GM23338 (cell line): ENCODE results near the gene ADAMTS4. TPM values are rescaled to one million over a fixed set of nuclear protein-coding genes. Genes with fewer than 3 reads are reported as not detected.

Experiments
- ATAC-seq: fragments of 200-7000 bp; cut with Tn5 transposase; 3 replicates; pipeline ENCODE4 v1.9.1; 2020
- DNase-seq: peaks from one replicate; pipeline ENCODE4 v3.0.0-alpha.2; 2015; ENCODE audit warnings: low spot score
- H2AFZ ChIP-seq: fragments of 200-600 bp; sonication (generic); 2 replicates; pipeline ENCODE4 v1.8.0; 2016; ENCODE audit warnings: antibody characterized with exemption, mild to moderate bottlenecking, moderate library complexity
- H3F3A ChIP-seq: fragments of 200-600 bp; sonication (generic); replicated peaks from 2 replicates; pipeline ENCODE4 v1.8.0; 2017; ENCODE audit warnings: antibody characterized with exemption, mixed run types, low read depth
- H3K27ac ChIP-seq: fragments of 200-600 bp; sonication (generic); 2 replicates; pipeline ENCODE4 v1.6.1; 2016; ENCODE audit warnings: low read depth
- H3K27me3 ChIP-seq: fragments of 200-600 bp; sonication (generic); 2 replicates; pipeline ENCODE4 v1.8.0; 2016; ENCODE audit warnings: mild to moderate bottlenecking, mixed run types, moderate library complexity; ENCODE audit not compliant: insufficient read depth
- H3K36me3 ChIP-seq: fragments of 200-600 bp; sonication (generic); 2 replicates; pipeline ENCODE4 v1.8.0; 2016; ENCODE audit warnings: mild to moderate bottlenecking; ENCODE audit not compliant: insufficient read depth
- H3K4me1 ChIP-seq: fragments of 200-600 bp; sonication (generic); 2 replicates; pipeline ENCODE4 v1.8.0; 2016; ENCODE audit warnings: mild to moderate bottlenecking, moderate library complexity; ENCODE audit not compliant: insufficient read depth
- H3K4me2 ChIP-seq: fragments of 200-600 bp; sonication (generic); 2 replicates; pipeline ENCODE4 v1.7.1; 2017; ENCODE audit warnings: mixed run types
- H3K4me3 ChIP-seq: fragments of 200-600 bp; sonication (generic); 2 replicates; pipeline ENCODE4 v1.6.1; 2016; ENCODE audit warnings: mixed run types
- H3K79me2 ChIP-seq: fragments of 200-600 bp; sonication (generic); replicated peaks from 2 replicates; pipeline ENCODE4 v1.8.0; 2017; ENCODE audit warnings: mild to moderate bottlenecking; ENCODE audit not compliant: insufficient read depth
- H3K9me2 ChIP-seq: fragments of 200-600 bp; sonication (generic); 2 replicates; pipeline ENCODE4 v1.8.0; 2017; ENCODE audit not compliant: insufficient read depth
- H4K20me1 ChIP-seq: fragments of 200-600 bp; sonication (generic); replicated peaks from 2 replicates; pipeline ENCODE4 v1.8.0; 2017; ENCODE audit warnings: mild to moderate bottlenecking; ENCODE audit not compliant: insufficient read depth
- H3K27ac Mint-ChIP-seq: 2 replicates; pipeline ENCODE4 v1.8.0; 2020; ENCODE audit warnings: inconsistent platforms, mild to moderate bottlenecking, moderate library complexity, mixed read lengths
- H3K27me3 Mint-ChIP-seq: 3 replicates; pipeline ENCODE4 v1.8.0; 2022; ENCODE audit warnings: low read depth, mild to moderate bottlenecking, moderate library complexity, mixed read lengths, inconsistent platforms; ENCODE audit not compliant: insufficient read depth, poor library complexity
- H3K36me3 Mint-ChIP-seq: 3 replicates; pipeline ENCODE4 v1.8.0; 2021; ENCODE audit warnings: low read depth, mild to moderate bottlenecking, inconsistent platforms, moderate library complexity, mixed read lengths
- H3K4me1 Mint-ChIP-seq: 3 replicates; pipeline ENCODE4 v1.8.0; 2020; ENCODE audit warnings: mild to moderate bottlenecking, inconsistent platforms, mixed read lengths
- H3K4me3 Mint-ChIP-seq: 3 replicates; pipeline ENCODE4 v1.8.0; 2021; ENCODE audit warnings: moderate library complexity, mild to moderate bottlenecking, inconsistent platforms, mixed read lengths
- H3K9me3 Mint-ChIP-seq: 3 replicates; pipeline ENCODE4 v1.8.0; 2020; ENCODE audit warnings: moderate library complexity, mild to moderate bottlenecking, inconsistent platforms, mixed read lengths
- CREB1 ChIP-seq: fragments of 250-450 bp; sonication (Bioruptor Pico); IDR thresholded peaks from 2 replicates; pipeline ENCODE4 v1.5.0; 2020; ENCODE audit warnings: low read depth, mild to moderate bottlenecking, moderate library complexity
- NANOG ChIP-seq: IDR thresholded peaks from 2 replicates; pipeline ENCODE4 v1.6.1; 2016; ENCODE audit warnings: antibody characterized with exemption, borderline replicate concordance
- REST ChIP-seq: IDR thresholded peaks from one replicate; pipeline ENCODE4 v1.6.1; 2018; ENCODE audit warnings: antibody characterized with exemption; ENCODE audit not compliant: unreplicated experiment
- STAT1 ChIP-seq: IDR thresholded peaks from one replicate; pipeline ENCODE4 v1.6.1; 2016; ENCODE audit warnings: antibody characterized with exemption; ENCODE audit not compliant: unreplicated experiment
- ZNF114 ChIP-seq: fragments of 250-450 bp; sonication (Bioruptor Pico); IDR thresholded peaks from 2 replicates; pipeline ENCODE4 v1.5.0; 2020; ENCODE audit warnings: mild to moderate bottlenecking, moderate library complexity
- polyA plus RNA-seq: library from polyadenylated mRNA; unstranded; fragments of >200 nt; fragmentation: Nextera tagmentation; extraction: Ambion mirVana; gene quantifications from 2 replicates; pipeline ENCODE4 v1.2.1, GENCODE V29; 2016
- total RNA-seq: library from RNA; depleted of rRNA; stranded (reverse); fragments of >200 nt; shearing (Covaris generic); gene quantifications from 2 replicates; pipeline ENCODE4 v1.2.3, GENCODE V29; 2014
- TF ChIP-seq, protein P1 (sequence below), 2 experiments: fragments of 200-600 bp in 1 of 2; sonication (generic) in 1 of 2; conservative IDR thresholded peaks; 2 replicates each; pipeline versions ENCODE4 v1.5.1 to v1.6.1; 2016 to 2017; ENCODE audit warnings: antibody characterized with exemption in 2 of 2, low read depth in 2 of 2, mild to moderate bottlenecking in 2 of 2, moderate library complexity in 1 of 2

The ADAMTS4 gene
- total and polyA plus RNA-seq, 2 experiments from 2014 or later: 1.3 to 5.2 TPM

DNA sequence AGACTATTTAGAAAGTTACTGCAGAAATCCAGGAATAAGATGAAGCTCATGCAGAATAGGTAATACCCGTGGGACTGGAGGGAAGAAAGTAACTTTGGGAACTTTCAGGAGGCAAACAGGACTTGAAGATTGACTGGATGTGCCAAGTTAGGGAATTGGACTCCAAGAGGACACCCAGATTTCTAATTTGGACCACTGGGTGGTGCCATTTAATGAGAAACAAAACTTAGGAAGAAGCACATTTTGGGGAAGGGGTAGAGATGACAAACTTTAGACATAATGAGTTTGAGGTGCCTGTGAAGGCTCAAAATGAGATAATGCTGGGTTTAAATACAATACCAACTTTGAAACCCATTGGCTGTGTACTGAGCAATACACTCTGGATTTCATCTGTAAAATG is 18.2 kb downstream of the ADAMTS4 start:
- Histone ChIP-seq H3K4me2 (no peak overlapping the region), H3K4me1 (peaks cover 15% of the 10 kb centered on the region; the same call in 1 of the 2 replicates), H3K27ac (no peak overlapping the region), H3K27me3 (no peaks in the 10 kb centered on the region), H3K4me3 (no peak overlapping the region), H3K36me3 (no peaks in the 10 kb centered on the region; the same call in 1 of the 2 replicates), H3K79me2 (peaks cover 8% of the 10 kb centered on the region), H4K20me1 (0 out of 2 replicates have a peak, but pooled peaks cover 6% of the 10 kb centered on the region), H3F3A (no peaks in the 10 kb centered on the region), H2AFZ (no peak overlapping the region), H3K9me2 (no peaks in the 10 kb centered on the region)
- no peak overlapping the region for H3K4me3 Mint-ChIP-seq
- ATAC-seq (no peak), DNase-seq (peak; percentile 63)
- H3K27me3 Mint-ChIP-seq: peaks cover 5% of the 10 kb centered on the region
- peaks cover 20% of the 10 kb centered on the region for H3K4me1 Mint-ChIP-seq
- 0 out of 3 replicates have a peak, but pooled peaks cover under 1% of the 10 kb centered on the region for H3K36me3 Mint-ChIP-seq
- TF ChIP-seq STAT1 (no peak), CREB1 (no peak), REST (no peak), ZNF114 (CRISPR knock-in tag) (no peak)
- TF ChIP-seq, protein P1, sequence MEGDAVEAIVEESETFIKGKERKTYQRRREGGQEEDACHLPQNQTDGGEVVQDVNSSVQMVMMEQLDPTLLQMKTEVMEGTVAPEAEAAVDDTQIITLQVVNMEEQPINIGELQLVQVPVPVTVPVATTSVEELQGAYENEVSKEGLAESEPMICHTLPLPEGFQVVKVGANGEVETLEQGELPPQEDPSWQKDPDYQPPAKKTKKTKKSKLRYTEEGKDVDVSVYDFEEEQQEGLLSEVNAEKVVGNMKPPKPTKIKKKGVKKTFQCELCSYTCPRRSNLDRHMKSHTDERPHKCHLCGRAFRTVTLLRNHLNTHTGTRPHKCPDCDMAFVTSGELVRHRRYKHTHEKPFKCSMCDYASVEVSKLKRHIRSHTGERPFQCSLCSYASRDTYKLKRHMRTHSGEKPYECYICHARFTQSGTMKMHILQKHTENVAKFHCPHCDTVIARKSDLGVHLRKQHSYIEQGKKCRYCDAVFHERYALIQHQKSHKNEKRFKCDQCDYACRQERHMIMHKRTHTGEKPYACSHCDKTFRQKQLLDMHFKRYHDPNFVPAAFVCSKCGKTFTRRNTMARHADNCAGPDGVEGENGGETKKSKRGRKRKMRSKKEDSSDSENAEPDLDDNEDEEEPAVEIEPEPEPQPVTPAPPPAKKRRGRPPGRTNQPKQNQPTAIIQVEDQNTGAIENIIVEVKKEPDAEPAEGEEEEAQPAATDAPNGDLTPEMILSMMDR (conservative IDR thresholded peaks at IDR 0.05; ENCODE audit: low read depth in 2 of 2): peak; percentile 53 to 67
- no peak overlapping the region for H3K27ac Mint-ChIP-seq
- no peaks in the 10 kb centered on the region for H3K9me3 Mint-ChIP-seq

GRCh38 chr1:161179698-161180097 is 19.2 kb downstream of the ADAMTS4 start:
- ATAC-seq: no peak
- Histone ChIP-seq H3K27me3 (no peaks in the 10 kb centered on the region), H2AFZ (no peak overlapping the region), H3K79me2 (peaks cover 8% of the 10 kb centered on the region), H4K20me1 (peaks cover 6% of the 10 kb centered on the region; the same call in 1 of the 2 replicates), H3K9me2 (no peaks in the 10 kb centered on the region), H3K4me3 (no peak overlapping the region), H3K27ac (no peak overlapping the region), H3F3A (no peaks in the 10 kb centered on the region), H3K4me1 (peaks cover 15% of the 10 kb centered on the region; the same call in 1 of the 2 replicates), H3K36me3 (no peaks in the 10 kb centered on the region; the same call in 1 of the 2 replicates), H3K4me2 (no peak overlapping the region)
- peaks cover 5% of the 10 kb centered on the region for H3K27me3 Mint-ChIP-seq
- DNase-seq: no peak
- H3K27ac Mint-ChIP-seq: no peak overlapping the region
- peaks cover 10% of the 10 kb centered on the region for H3K36me3 Mint-ChIP-seq
- TF ChIP-seq NANOG (no peak), ZNF114 (CRISPR knock-in tag) (no peak), REST (no peak), STAT1 (no peak), CREB1 (no peak)
- no peak overlapping the region for H3K4me3 Mint-ChIP-seq
- H3K4me1 Mint-ChIP-seq: peaks cover 15% of the 10 kb centered on the region
- H3K9me3 Mint-ChIP-seq: no peaks in the 10 kb centered on the region
